ENCODE measurements around the gene TMEM250. TPM values are rescaled to one million over a fixed set of nuclear protein-coding genes. Genes with fewer than 3 reads are reported as not detected.

TMEM250 gene
- total RNA-seq, 1 experiment from 2014 or later: 48.4 TPM

- no TSS peak for BruUV-seq (replicated peaks)
- Histone ChIP-seq H3K36me3 (ENCODE audit: insufficient read depth, low read length, poor library complexity, severe bottlenecking) (no peaks in the 10 kb centered on the region), H3K4me1 (ENCODE audit: insufficient read depth, low read length, poor library complexity, severe bottlenecking) (peaks cover 8% of the 10 kb centered on the region), H3K9me3 (ENCODE audit: low read depth, low read length, poor library complexity, severe bottlenecking) (no peaks in the 10 kb centered on the region), H3K27ac (ENCODE audit: low read depth, low read length, poor library complexity, severe bottlenecking) (no peak overlapping the region), H3K27me3 (replicated peaks; ENCODE audit: insufficient read depth, low read depth, low read length, poor library complexity) (no peaks in the 10 kb centered on the region), H3K4me3 (ENCODE audit: low read depth, low read length, poor library complexity, severe bottlenecking) (no peak overlapping the region)
- TF ChIP-seq CTCF (conservative IDR thresholded peaks at IDR 0.05; ENCODE audit: low read depth, low read length) (no peak), EZH2 (IDR thresholded peaks at IDR 0.05; ENCODE audit: borderline replicate concordance, low read depth, low read length, poor library complexity, severe bottlenecking) (no peak)
- POLR2A ChIA-PET (ENCODE audit: low non-redundant PET): no interaction called here
- intact Hi-C loops (cut with micrococcal nuclease; ENCODE audit: unreplicated experiment): no loop called here
- DNase-seq (ENCODE audit: low spot score): no peak
- CTCF ChIA-PET: interaction anchor here (0.6 to 0.7 kb wide), 2 partner anchors 8 to 129 kb away, joined by 5 to 16 read pairs; no protein-coding TSS in a partner anchor
Observed at GRCh38 chr9:136140966-136141365, 22.3 kb upstream of the TMEM250 start.

GRCh38 chr9:136140046-136140445 is 21.4 kb upstream of the TMEM250 start:
- Histone ChIP-seq H3K9me3 (ENCODE audit: low read depth, low read length, poor library complexity, severe bottlenecking) (no peaks in the 10 kb centered on the region), H3K27me3 (replicated peaks; ENCODE audit: insufficient read depth, low read depth, low read length, poor library complexity) (no peaks in the 10 kb centered on the region), H3K36me3 (ENCODE audit: insufficient read depth, low read length, poor library complexity, severe bottlenecking) (no peaks in the 10 kb centered on the region), H3K27ac (ENCODE audit: low read depth, low read length, poor library complexity, severe bottlenecking) (no peak overlapping the region), H3K4me3 (ENCODE audit: low read depth, low read length, poor library complexity, severe bottlenecking) (no peak overlapping the region), H3K4me1 (ENCODE audit: insufficient read depth, low read length, poor library complexity, severe bottlenecking) (peaks cover 8% of the 10 kb centered on the region)
- TF ChIP-seq CTCF (conservative IDR thresholded peaks at IDR 0.05; ENCODE audit: low read depth, low read length) (no peak), EZH2 (IDR thresholded peaks at IDR 0.05; ENCODE audit: borderline replicate concordance, low read depth, low read length, poor library complexity, severe bottlenecking) (no peak)
- intact Hi-C loops (cut with micrococcal nuclease; ENCODE audit: unreplicated experiment): no loop called here
- CTCF ChIA-PET: interaction anchor here (0.6 kb wide), 1 partner anchor 173 kb away, joined by 6 read pairs; no protein-coding TSS in a partner anchor
- DNase-seq (ENCODE audit: low spot score): no peak
- no TSS peak for BruUV-seq (replicated peaks)
- POLR2A ChIA-PET (ENCODE audit: low non-redundant PET): no interaction called here

- Histone ChIP-seq H3K36me3 (ENCODE audit: insufficient read depth, low read length, poor library complexity, severe bottlenecking) (no peaks in the 10 kb centered on the region), H3K4me3 (ENCODE audit: low read depth, low read length, poor library complexity, severe bottlenecking) (no peak overlapping the region), H3K9me3 (ENCODE audit: low read depth, low read length, poor library complexity, severe bottlenecking) (no peaks in the 10 kb centered on the region), H3K27me3 (replicated peaks; ENCODE audit: insufficient read depth, low read depth, low read length, poor library complexity) (no peaks in the 10 kb centered on the region), H3K4me1 (ENCODE audit: insufficient read depth, low read length, poor library complexity, severe bottlenecking) (peaks cover 9% of the 10 kb centered on the region), H3K27ac (ENCODE audit: low read depth, low read length, poor library complexity, severe bottlenecking) (no peak overlapping the region)
- CTCF ChIA-PET: interaction anchor here (0.6 to 1.2 kb wide), 5 partner anchors 11 to 276 kb away, joined by 3 to 10 read pairs (median 3); no protein-coding TSS in a partner anchor
- no TSS peak for BruUV-seq (replicated peaks)
- TF ChIP-seq CTCF (conservative IDR thresholded peaks at IDR 0.05; ENCODE audit: low read depth, low read length) (peak; percentile 78), EZH2 (IDR thresholded peaks at IDR 0.05; ENCODE audit: borderline replicate concordance, low read depth, low read length, poor library complexity, severe bottlenecking) (no peak)
- intact Hi-C loops (cut with micrococcal nuclease; ENCODE audit: unreplicated experiment): no loop called here
- POLR2A ChIA-PET (ENCODE audit: low non-redundant PET): no interaction called here
- DNase-seq (ENCODE audit: low spot score): peak; percentile 77
Observed at GRCh38 chr9:136138566-136138965, 19.9 kb upstream of the TMEM250 start.
